C4-2B (cell line): ENCODE measurements around the gene DNAH8.

Source experiments
- CTCF ChIP-seq: fragments of 450-650 bp; conservative IDR thresholded peaks from 2 replicates; pipeline ENCODE4 v1.5.1; 2017; ENCODE audit warnings: mild to moderate bottlenecking
- ZFX ChIP-seq: fragments of 450-650 bp; IDR thresholded peaks from 2 replicates; pipeline ENCODE4 v1.6.1; 2017

- TF ChIP-seq CTCF (no peak), ZFX (no peak)
Observed at GRCh38 chr6:38794682-38795081, 79.6 kb downstream of the DNAH8 start.
